PC-3 (cell line): Measurements from ENCODE around the gene ANKHD1. TPM values are rescaled to one million over a fixed set of nuclear protein-coding genes. Genes with fewer than 3 reads are reported as not detected.

Experiments
- ATAC-seq: fragments of 200-7000 bp; cut with Tn5 transposase; 2 replicates; pipeline ENCODE4 v1.9.1; 2020; ENCODE audit warnings: mild to moderate bottlenecking, moderate library complexity
- BruUV-seq: library from RNA; stranded (reverse); fragments of 400-500 nt; replicated peaks from 2 replicates; lab custom pipeline; 2021; lab: Mats Ljungman, UMichigan
- CTCF ChIA-PET: fragments of 300-600 bp; sonication (Branson Sonifier 250); formaldehyde crosslinking; loops from one replicate; lab custom pipeline; 2022; ENCODE audit warnings: antibody characterized with exemption; lab: Charles Lee
- POLR2A ChIA-PET: fragments of 300-600 bp; sonication (Branson Sonifier 250); formaldehyde crosslinking; loops from one replicate; lab custom pipeline; 2022; ENCODE audit warnings: antibody characterized with exemption; ENCODE audit not compliant: unreplicated experiment; lab: Charles Lee
- DNase-seq: peaks from one replicate; pipeline ENCODE4 v3.0.0-alpha.2; 2015
- H2AFZ ChIP-seq: fragments of 300-600 bp; sonication (generic); 2 replicates; pipeline ENCODE4 v1.6.0; 2016; ENCODE audit warnings: antibody characterized with exemption, low read length
- H3F3A ChIP-seq: fragments of 300-600 bp; sonication (generic); one replicate; pipeline ENCODE4 v1.6.0; 2017; ENCODE audit warnings: antibody characterized with exemption, low read length, control low read depth, mild to moderate bottlenecking; ENCODE audit not compliant: unreplicated experiment
- H3K27ac ChIP-seq: fragments of 300-600 bp; sonication (generic); 2 replicates; pipeline ENCODE4 v1.5.1; 2016; ENCODE audit warnings: mild to moderate bottlenecking, low read length
- H3K27me3 ChIP-seq: fragments of 300-600 bp; sonication (generic); 2 replicates; pipeline ENCODE4 v1.6.1; 2016; ENCODE audit warnings: low read length, mixed read lengths
- H3K36me3 ChIP-seq: fragments of 300-600 bp; sonication (generic); 2 replicates; pipeline ENCODE4 v1.6.1; 2016; ENCODE audit warnings: low read depth, mixed run types, low read length, mixed read lengths
- H3K4me1 ChIP-seq: fragments of 300-600 bp; sonication (generic); 2 replicates; pipeline ENCODE4 v1.5.1; 2016; ENCODE audit warnings: low read length; ENCODE audit not compliant: insufficient read depth
- H3K4me2 ChIP-seq: fragments of 300-600 bp; sonication (generic); 2 replicates; pipeline ENCODE4 v1.6.0; 2016; ENCODE audit warnings: low read length
- H3K4me3 ChIP-seq: fragments of 300-600 bp; sonication (generic); 2 replicates; pipeline ENCODE4 v1.5.1; 2016; ENCODE audit warnings: mild to moderate bottlenecking, low read length, mixed read lengths
- H3K79me2 ChIP-seq: fragments of 300-600 bp; sonication (generic); 2 replicates; pipeline ENCODE4 v1.6.1; 2017; ENCODE audit warnings: low read length, mixed read lengths
- H3K9ac ChIP-seq: fragments of 300-600 bp; sonication (generic); 2 replicates; pipeline ENCODE4 v1.6.0; 2016; ENCODE audit warnings: mild to moderate bottlenecking, low read length
- H3K9me2 ChIP-seq: fragments of 300-600 bp; sonication (generic); replicated peaks from 2 replicates; pipeline ENCODE4 v1.6.1; 2016; ENCODE audit warnings: mixed run types, low read length, mixed read lengths
- H3K9me3 ChIP-seq: fragments of 300-600 bp; sonication (generic); 2 replicates; pipeline ENCODE4 v1.6.1; 2016; ENCODE audit warnings: low read length, mixed read lengths
- H4K20me1 ChIP-seq: fragments of 300-600 bp; sonication (generic); 2 replicates; pipeline ENCODE4 v1.6.1; 2016; ENCODE audit warnings: low read length, mixed read lengths
- CTCF ChIP-seq: fragments of 300-600 bp; sonication (generic); conservative IDR thresholded peaks from 2 replicates; pipeline ENCODE4 v1.5.1; 2017; ENCODE audit warnings: antibody characterized with exemption, low read depth, mild to moderate bottlenecking, low read length
- EZH2 ChIP-seq: fragments of 300-600 bp; sonication (generic); IDR thresholded peaks from one replicate; pipeline ENCODE4 v1.6.1; 2017; ENCODE audit warnings: antibody characterized with exemption, mild to moderate bottlenecking, low read length; ENCODE audit not compliant: unreplicated experiment
- EZH2phosphoT487 ChIP-seq: fragments of 300-600 bp; sonication (generic); IDR thresholded peaks from 2 replicates; pipeline ENCODE4 v1.6.1; 2018; ENCODE audit warnings: mild to moderate bottlenecking, antibody characterized with exemption, low read length, borderline replicate concordance
- intact Hi-C: fragments of 100-400 bp; cut with micrococcal nuclease; formaldehyde crosslinking; loops from 2 replicates; pipeline ENCODE4 v1.9.0; 2023
- total RNA-seq: library from RNA; depleted of rRNA; stranded (reverse); fragments of >200 nt; gene quantifications from 2 replicates; pipeline ENCODE4 v1.2.3, GENCODE V29; 2014

Gene ANKHD1
- total RNA-seq, 1 experiment from 2014 or later = 64.6 TPM

GRCh38 chr5:140547508-140548299 is 146.1 kb downstream of the ANKHD1 start, which contains the start of gene EIF4EBP3:
EIF4EBP3 (plus strand) TSS chr5:140547662; CDS start chr5:140547738, 76 bp downstream.
- DNase-seq = peak; percentile 95
- Histone ChIP-seq H3K36me3 (peaks cover 22% of the 10 kb centered on the region; the same call in 1 of the 2 replicates), H3K9me3 (no peaks in the 10 kb centered on the region), H3K4me3 (no peak within 1 kb of the TSS), H3F3A (no peaks in the 10 kb centered on the region), H3K9ac (no peak within 1 kb of the TSS), H3K27me3 (no peaks in the 10 kb centered on the region), H2AFZ (0 out of 2 replicates have a peak within 1 kb of the TSS, but pooled peaks have one; percentile 7), H3K9me2 (no peaks in the 10 kb centered on the region), H3K27ac (peak within 1 kb of the TSS; percentile 15), H4K20me1 (no peaks in the 10 kb centered on the region), H3K79me2 (peaks cover 2% of the 10 kb centered on the region), H3K4me1 (peaks cover 15% of the 10 kb centered on the region), H3K4me2 (peak within 1 kb of the TSS; percentile 50)
- ATAC-seq = peak; percentile 92
- BruUV-seq = TSS peak; percentile 11
- intact Hi-C loops = loop anchor here (1.0 to 10.0 kb wide), 3 partner anchors 92 to 167 kb away; partner anchors contain the start of genes TMCO6 and WDR55
- ChIA-PET CTCF (interaction anchor here (0.6 to 1.1 kb wide), 8 partner anchors 15 to 187 kb away, joined by 3 to 9 read pairs (median 4); partner anchors contain the start of genes HARS1, HARS2, IK and NDUFA2), POLR2A (interaction anchor here (0.5 to 1.0 kb wide), 5 partner anchors 92 to 1071 kb away, joined by 3 to 5 read pairs (median 4); partner anchors contain the start of genes DIAPH1, IK and NDUFA2)
- TF ChIP-seq CTCF (peak; percentile 42), EZH2 (no peak)

GRCh38 chr5:140548300-140548688 is 146.7 kb downstream of the ANKHD1 start:
- ATAC-seq = no peak
- Histone ChIP-seq H4K20me1 (no peaks in the 10 kb centered on the region), H3K36me3 (peaks cover 22% of the 10 kb centered on the region; the same call in 1 of the 2 replicates), H3K27me3 (no peaks in the 10 kb centered on the region), H3F3A (no peaks in the 10 kb centered on the region), H3K79me2 (peaks cover 8% of the 10 kb centered on the region), H3K4me3 (no peak overlapping the region), H2AFZ (no peak overlapping the region), H3K9me2 (no peaks in the 10 kb centered on the region), H3K9ac (no peak overlapping the region), H3K27ac (no peak overlapping the region), H3K4me2 (no peak overlapping the region), H3K9me3 (no peaks in the 10 kb centered on the region), H3K4me1 (peaks cover 15% of the 10 kb centered on the region)
- ChIA-PET POLR2A (interaction anchor here (1.0 kb wide), 1 partner anchor 91 kb away, joined by 5 read pairs; no protein-coding TSS in a partner anchor), CTCF (no interaction called here)
- intact Hi-C loops = loop anchor here (10.0 kb wide), 1 partner anchor 167 kb away; no protein-coding TSS in a partner anchor
- BruUV-seq = no TSS peak
- no peak for DNase-seq
- TF ChIP-seq EZH2 (no peak), EZH2phosphoT487 (no peak), CTCF (no peak)
